Fibroblast of skin of left quadriceps (primary cell): ENCODE data around the gene PTH2.
"Not testable (repeated sequence)": the region's sequence is repeated elsewhere in the genome, so short reads cannot be mapped to it uniquely, and the experiment has no call there.

Experiments used
- DNase-seq, 2 experiments: peaks; one replicate each; pipeline ENCODE4 v3.0.0-alpha.2; 2013; ENCODE audit warnings: low read depth in 2 of 2

PTH2 gene

GRCh38 chr19:49447485-49448431 is 24.5 kb upstream of the PTH2 start:
- DNase-seq: no peak

- no peak for DNase-seq
Measured at GRCh38 chr19:49445997-49446396, 22.8 kb upstream of the PTH2 start.

GRCh38 chr19:49444100-49444700 is 21.0 kb upstream of the PTH2 start:
- not testable (repeated sequence) for DNase-seq

- DNase-seq: peak; percentile 89 to 90
Measured at GRCh38 chr19:49443366-49444099, 20.3 kb upstream of the PTH2 start.

GRCh38 chr19:49442771-49443365 is 19.6 kb upstream of the PTH2 start:
- peak; percentile 63 to 65 for DNase-seq

GRCh38 chr19:49442354-49442753 is 19.1 kb upstream of the PTH2 start:
- DNase-seq: no peak

- no peak for DNase-seq
Measured at GRCh38 chr19:49441960-49442350, 18.7 kb upstream of the PTH2 start.

GRCh38 chr19:49441210-49441959 is 18.1 kb upstream of the PTH2 start, which contains the start of gene SLC17A7:
SLC17A7 (minus strand) TSS chr19:49441527; CDS start chr19:49441379, 148 bp downstream.
- no peak for DNase-seq

GRCh38 chr19:49440439-49441209 is 17.4 kb upstream of the PTH2 start:
- DNase-seq: no peak

- DNase-seq: no peak
Measured at GRCh38 chr19:49439836-49440235, 16.6 kb upstream of the PTH2 start.

- DNase-seq: no peak
Measured at GRCh38 chr19:49438261-49438660, 15.0 kb upstream of the PTH2 start.

- no peak for DNase-seq
Measured at GRCh38 chr19:49437231-49437630, 14.0 kb upstream of the PTH2 start.

GRCh38 chr19:49436381-49437017 is 13.3 kb upstream of the PTH2 start:
- no peak for DNase-seq

GRCh38 chr19:49435670-49436069 is 12.4 kb upstream of the PTH2 start:
- DNase-seq: no peak

GRCh38 chr19:49434907-49435583 is 11.8 kb upstream of the PTH2 start:
- no peak for DNase-seq

- DNase-seq: no peak
Measured at GRCh38 chr19:49433240-49433901, 10.1 kb upstream of the PTH2 start.

- no peak for DNase-seq
Measured at GRCh38 chr19:49432141-49433073, 9.2 kb upstream of the PTH2 start.

- no peak for DNase-seq
Measured at GRCh38 chr19:49431330-49431749, 8.1 kb upstream of the PTH2 start.
